Endodermal cell (in vitro differentiated cells): ENCODE data around the gene PPIP5K1. TPM values are rescaled to one million over a fixed set of nuclear protein-coding genes. Genes with fewer than 3 reads are reported as not detected.

Experiments
- DNase-seq: peaks from one replicate; pipeline ENCODE4 v3.0.0-alpha.2; 2017
- H3K27ac ChIP-seq: 2 replicates; pipeline ENCODE4 v1.5.1; 2013; ENCODE audit warnings: mild to moderate bottlenecking, low read depth, low read length, moderate library complexity
- H3K27me3 ChIP-seq: 2 replicates; pipeline ENCODE4 v1.6.1; 2013; ENCODE audit warnings: mild to moderate bottlenecking, low read length, moderate library complexity; ENCODE audit not compliant: insufficient read depth, control insufficient read depth, poor library complexity, severe bottlenecking
- H3K36me3 ChIP-seq: 2 replicates; pipeline ENCODE4 v1.7.0; 2013; ENCODE audit warnings: mild to moderate bottlenecking, low read length, moderate library complexity; ENCODE audit not compliant: control insufficient read depth, insufficient read depth
- H3K4me1 ChIP-seq: one replicate; pipeline ENCODE4 v1.7.0; 2013; ENCODE audit warnings: low read length; ENCODE audit not compliant: control insufficient read depth, insufficient read depth
- H3K4me3 ChIP-seq: 2 replicates; pipeline ENCODE4 v1.5.1; 2013; ENCODE audit warnings: mild to moderate bottlenecking, low read length, moderate library complexity
- H3K9ac ChIP-seq: 2 replicates; pipeline ENCODE4 v1.6.1; 2013; ENCODE audit warnings: mild to moderate bottlenecking, low read length, moderate library complexity; ENCODE audit not compliant: poor library complexity, severe bottlenecking; ENCODE audit errors: extremely low read depth
- H3K9me3 ChIP-seq: 2 replicates; pipeline ENCODE4 v1.6.1; 2013; ENCODE audit warnings: mild to moderate bottlenecking, low read length, moderate library complexity; ENCODE audit not compliant: control insufficient read depth
- H3K27ac Mint-ChIP-seq: 2 replicates; pipeline ENCODE4 v1.8.0; 2020; ENCODE audit warnings: mixed read lengths
- H3K27me3 Mint-ChIP-seq: 2 replicates; pipeline ENCODE4 v1.8.0; 2021; ENCODE audit warnings: mild to moderate bottlenecking, mixed read lengths; ENCODE audit not compliant: insufficient read depth
- H3K36me3 Mint-ChIP-seq: 2 replicates; pipeline ENCODE4 v1.8.0; 2020; ENCODE audit warnings: low read depth, mixed read lengths
- H3K4me1 Mint-ChIP-seq: 2 replicates; pipeline ENCODE4 v1.8.0; 2020; ENCODE audit warnings: mixed read lengths
- H3K4me3 Mint-ChIP-seq: 2 replicates; pipeline ENCODE4 v1.8.0; 2020; ENCODE audit warnings: mild to moderate bottlenecking, moderate library complexity, mixed read lengths
- H3K9me3 Mint-ChIP-seq: 2 replicates; pipeline ENCODE4 v1.8.0; 2020; ENCODE audit warnings: mild to moderate bottlenecking, mixed read lengths
- CTCF ChIP-seq: fragments of 200-600 bp; sonication (generic); conservative IDR thresholded peaks from 2 replicates; pipeline ENCODE4 v1.5.0; 2021; ENCODE audit warnings: antibody characterized with exemption, mild to moderate bottlenecking
- WGBS, 2 experiments: methylation state at CpG; one replicate each; pipeline versions ENCODE4 v1.1.5 to v1.1.7; 2013; ENCODE audit warnings: missing lambda C conversion rate in 2 of 2, mixed read lengths in 1 of 2; ENCODE audit not compliant: insufficient coverage in 1 of 2, insufficient read length in 1 of 2; 5-methylcytosine and 5-hydroxymethylcytosine counted together
- total RNA-seq, 2 donors: library from RNA; stranded (reverse); fragmentation: NEBNext Ultra II Directional in 1 of 2; extraction: Animal tissue kit (Norgen Biotek cat#: 25700) in 1 of 2; gene quantifications; 2 replicates in 1 of 2; 3 replicates in 1 of 2; pipeline ENCODE4 v1.2.1, GENCODE V29; 2021

The PPIP5K1 gene
- total RNA-seq, 2 donors from 2014 or later = 3.3 to 16.0 TPM

GRCh38 chr15:43545426-43545825 lies 44.6 kb downstream of the PPIP5K1 start:
- Histone ChIP-seq H3K9ac (no peak overlapping the region), H3K9me3 (peaks cover 6% of the 10 kb centered on the region), H3K27ac (no peak overlapping the region), H3K4me1 (no peaks in the 10 kb centered on the region), H3K36me3 (no peaks in the 10 kb centered on the region), H3K27me3 (no peaks in the 10 kb centered on the region), H3K4me3 (no peak overlapping the region)
- no peak overlapping the region for H3K27ac Mint-ChIP-seq
- no peak overlapping the region for H3K4me3 Mint-ChIP-seq
- TF ChIP-seq CTCF = no peak
- WGBS, 2 experiments = 96 to 100% methylated on average over 1 of the region's 1 CpG
- no peak for DNase-seq
- no peaks in the 10 kb centered on the region for H3K4me1 Mint-ChIP-seq
- peaks cover 5% of the 10 kb centered on the region for H3K36me3 Mint-ChIP-seq
- H3K9me3 Mint-ChIP-seq = peaks cover 10% of the 10 kb centered on the region
- H3K27me3 Mint-ChIP-seq = no peaks in the 10 kb centered on the region

GRCh38 chr15:43544266-43544665 lies 45.7 kb downstream of the PPIP5K1 start:
- H3K27ac ChIP-seq = no peak overlapping the region
- no peaks in the 10 kb centered on the region for H3K27me3 ChIP-seq
- no peaks in the 10 kb centered on the region for H3K4me1 ChIP-seq
- DNase-seq = no peak
- H3K9me3 Mint-ChIP-seq = peaks cover 10% of the 10 kb centered on the region
- H3K9ac ChIP-seq = no peak overlapping the region
- no peak overlapping the region for H3K27ac Mint-ChIP-seq
- peaks cover 6% of the 10 kb centered on the region for H3K9me3 ChIP-seq
- H3K36me3 ChIP-seq = no peaks in the 10 kb centered on the region
- H3K36me3 Mint-ChIP-seq = peaks cover 5% of the 10 kb centered on the region
- no peak overlapping the region for H3K4me3 Mint-ChIP-seq
- H3K27me3 Mint-ChIP-seq = peaks cover 2% of the 10 kb centered on the region
- TF ChIP-seq CTCF = no peak
- no peaks in the 10 kb centered on the region for H3K4me1 Mint-ChIP-seq
- H3K4me3 ChIP-seq = no peak overlapping the region

- H3K4me3 Mint-ChIP-seq = no peak overlapping the region
- no peak for TF ChIP-seq CTCF
- no peaks in the 10 kb centered on the region for H3K36me3 ChIP-seq
- H3K27me3 ChIP-seq = no peaks in the 10 kb centered on the region
- H3K27me3 Mint-ChIP-seq = peaks cover 5% of the 10 kb centered on the region
- H3K4me3 ChIP-seq = no peak overlapping the region
- H3K4me1 ChIP-seq = no peaks in the 10 kb centered on the region
- no peak overlapping the region for H3K9ac ChIP-seq
- H3K27ac ChIP-seq = no peak overlapping the region
- H3K36me3 Mint-ChIP-seq = no peaks in the 10 kb centered on the region
- no peak overlapping the region for H3K27ac Mint-ChIP-seq
- H3K9me3 ChIP-seq = no peaks in the 10 kb centered on the region
- peaks cover 4% of the 10 kb centered on the region for H3K9me3 Mint-ChIP-seq
- H3K4me1 Mint-ChIP-seq = no peaks in the 10 kb centered on the region
- no peak for DNase-seq
These were observed 48.2 kb downstream of the PPIP5K1 start for GRCh38 chr15:43541785-43542184.
